Right renal cortex interstitium (tissue), 3 donors: ENCODE data around the gene DGKD. TPM values are rescaled to one million over a fixed set of nuclear protein-coding genes. Genes with fewer than 3 reads are reported as not detected.

Experiments used
- DNase-seq, 3 donors: peaks; one replicate each; pipeline ENCODE4 v3.0.0-alpha.2; 2013; ENCODE audit warnings: low read depth in 3 of 3, low spot score in 2 of 3
- polyA plus RNA-seq, 3 donors: library from polyadenylated mRNA; unstranded; fragments of 120-200 nt; gene quantifications; one replicate each; pipeline ENCODE4 v1.2.1, GENCODE V29; 2013; ENCODE audit not compliant: insufficient read length in 3 of 3

Gene DGKD, protein sequence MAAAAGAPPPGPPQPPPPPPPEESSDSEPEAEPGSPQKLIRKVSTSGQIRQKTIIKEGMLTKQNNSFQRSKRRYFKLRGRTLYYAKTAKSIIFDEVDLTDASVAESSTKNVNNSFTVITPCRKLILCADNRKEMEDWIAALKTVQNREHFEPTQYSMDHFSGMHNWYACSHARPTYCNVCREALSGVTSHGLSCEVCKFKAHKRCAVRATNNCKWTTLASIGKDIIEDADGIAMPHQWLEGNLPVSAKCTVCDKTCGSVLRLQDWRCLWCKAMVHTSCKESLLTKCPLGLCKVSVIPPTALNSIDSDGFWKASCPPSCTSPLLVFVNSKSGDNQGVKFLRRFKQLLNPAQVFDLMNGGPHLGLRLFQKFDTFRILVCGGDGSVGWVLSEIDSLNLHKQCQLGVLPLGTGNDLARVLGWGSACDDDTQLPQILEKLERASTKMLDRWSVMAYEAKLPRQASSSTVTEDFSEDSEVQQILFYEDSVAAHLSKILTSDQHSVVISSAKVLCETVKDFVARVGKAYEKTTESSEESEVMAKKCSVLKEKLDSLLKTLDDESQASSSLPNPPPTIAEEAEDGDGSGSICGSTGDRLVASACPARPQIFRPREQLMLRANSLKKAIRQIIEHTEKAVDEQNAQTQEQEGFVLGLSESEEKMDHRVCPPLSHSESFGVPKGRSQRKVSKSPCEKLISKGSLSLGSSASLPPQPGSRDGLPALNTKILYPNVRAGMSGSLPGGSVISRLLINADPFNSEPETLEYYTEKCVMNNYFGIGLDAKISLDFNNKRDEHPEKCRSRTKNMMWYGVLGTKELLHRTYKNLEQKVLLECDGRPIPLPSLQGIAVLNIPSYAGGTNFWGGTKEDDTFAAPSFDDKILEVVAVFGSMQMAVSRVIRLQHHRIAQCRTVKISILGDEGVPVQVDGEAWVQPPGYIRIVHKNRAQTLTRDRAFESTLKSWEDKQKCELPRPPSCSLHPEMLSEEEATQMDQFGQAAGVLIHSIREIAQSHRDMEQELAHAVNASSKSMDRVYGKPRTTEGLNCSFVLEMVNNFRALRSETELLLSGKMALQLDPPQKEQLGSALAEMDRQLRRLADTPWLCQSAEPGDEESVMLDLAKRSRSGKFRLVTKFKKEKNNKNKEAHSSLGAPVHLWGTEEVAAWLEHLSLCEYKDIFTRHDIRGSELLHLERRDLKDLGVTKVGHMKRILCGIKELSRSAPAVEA
- polyA plus RNA-seq: 10 to 100 TPM; 19.7 to 26.3 (median 24.2) TPM

DNA sequence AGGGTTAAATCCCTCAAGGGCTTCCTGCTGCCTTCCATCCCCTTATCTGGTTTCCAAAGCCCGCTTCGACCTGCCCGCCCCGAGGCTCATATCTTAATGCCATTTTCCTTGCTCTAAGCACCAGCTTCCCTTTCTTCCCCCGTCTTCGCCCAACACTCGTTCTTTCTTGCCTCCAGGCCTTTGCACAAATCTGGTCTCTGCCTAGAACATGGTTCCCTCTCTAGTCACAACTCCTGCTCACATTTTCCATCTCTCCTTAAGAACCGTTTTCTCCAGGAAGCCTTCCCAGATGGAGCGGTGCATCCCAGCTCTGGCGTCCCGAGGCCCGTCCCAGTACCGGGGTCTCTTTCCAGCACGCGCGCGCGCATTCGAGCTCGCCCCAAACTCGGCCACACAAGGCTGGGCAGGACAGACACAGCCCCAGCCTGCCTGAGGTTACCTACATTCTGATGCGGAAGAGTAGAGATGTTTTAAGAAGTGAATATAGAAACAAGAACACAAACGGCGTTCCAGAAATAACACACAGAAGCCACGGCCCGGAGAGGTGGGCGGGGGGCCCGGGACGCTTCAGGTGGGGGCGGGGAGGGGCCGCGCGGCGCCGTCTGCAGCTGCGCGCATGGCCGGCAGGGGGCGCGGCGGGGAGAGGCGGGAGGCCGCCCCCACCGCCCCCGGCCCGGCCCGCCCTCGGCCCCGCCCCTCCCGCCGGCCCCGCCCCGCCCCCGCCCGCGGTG, at the start of gene DGKD:
TSS of gene DGKD (plus strand) at position 726 of the 731 bp plus-strand sequence. CDS start 25 bp downstream, outside the sequence.
- DNase-seq: peak in 1 of 3 donors; percentile 55

DNA sequence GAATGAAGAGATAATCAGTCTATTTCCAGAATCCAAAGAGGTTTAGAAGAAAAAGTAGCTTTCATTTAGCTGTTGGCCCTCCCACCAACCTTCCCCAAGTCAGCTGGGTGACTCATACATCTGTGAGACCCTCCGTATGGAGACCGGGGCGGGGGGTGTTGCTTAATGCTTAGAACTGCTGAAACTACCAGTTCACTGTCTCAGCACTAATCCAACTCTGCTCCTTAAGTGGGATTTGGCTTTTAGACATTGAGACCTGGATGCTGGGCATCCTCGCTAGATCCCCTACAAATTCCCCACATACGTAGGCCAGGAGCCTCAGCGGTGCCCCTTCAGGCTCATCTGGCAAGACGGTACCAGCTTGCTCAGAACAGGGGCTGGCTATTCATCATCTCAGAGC, 46.7 kb upstream of the DGKD start, which contains the start of gene SAG:
TSS of gene SAG (plus strand) at position 252 of the 400 bp plus-strand sequence. CDS start 1,374 bp downstream, outside the sequence.
- DNase-seq: no peak

DNA sequence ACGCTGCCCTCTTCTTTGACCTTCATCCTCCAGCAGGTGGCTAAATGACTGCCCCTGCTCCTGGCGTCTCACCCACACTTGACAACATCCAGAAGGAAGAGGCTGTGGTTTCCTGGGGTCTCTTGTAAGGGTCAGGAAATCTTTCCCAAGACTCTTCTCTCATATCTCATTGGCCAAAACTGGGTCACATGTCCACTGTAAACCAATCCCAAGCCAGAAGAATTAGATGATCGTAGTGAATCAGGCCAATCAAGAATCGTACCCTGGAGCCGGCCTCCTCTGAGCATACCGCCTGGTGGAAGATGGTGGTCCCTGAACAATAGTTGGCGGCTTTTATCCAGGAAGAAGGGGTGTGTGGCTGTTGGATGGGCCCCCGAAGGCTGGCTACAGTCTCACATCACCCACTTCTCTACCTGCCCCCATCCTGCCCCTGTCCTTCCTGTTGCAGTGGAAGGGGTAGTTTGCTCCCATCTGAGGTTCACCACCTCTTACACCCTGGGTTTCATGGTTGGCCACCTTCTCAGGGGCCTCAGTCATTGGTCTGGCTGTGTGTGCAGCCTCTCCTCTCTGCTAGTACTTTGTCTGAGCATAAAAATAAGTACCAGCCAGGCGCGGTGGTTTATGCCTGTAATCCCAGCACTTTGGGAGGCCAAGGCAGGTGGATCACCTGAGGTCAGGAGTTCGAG, 42.9 kb upstream of the DGKD start:
- no peak for DNase-seq

DNA sequence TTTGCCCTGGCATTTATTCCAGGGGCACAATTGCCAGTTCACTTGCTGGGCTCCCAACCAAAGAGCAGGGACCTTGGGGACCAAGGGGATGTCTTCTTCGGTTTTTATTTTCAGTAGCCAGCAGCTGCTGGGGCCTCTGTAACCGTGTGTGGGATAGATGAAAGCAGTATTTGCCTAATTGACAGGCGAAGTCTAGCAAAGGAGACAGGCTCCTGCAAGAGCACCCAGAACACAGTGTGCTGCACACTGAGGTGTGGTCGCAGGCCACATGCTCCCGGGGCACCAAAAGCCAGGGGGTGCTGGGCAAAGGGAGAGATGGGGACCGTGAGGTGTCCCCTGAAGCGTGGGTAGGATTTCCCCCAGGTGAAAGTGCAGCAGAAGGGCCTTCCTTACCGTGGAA, 41.4 kb upstream of the DGKD start:
- DNase-seq: no peak

DNA sequence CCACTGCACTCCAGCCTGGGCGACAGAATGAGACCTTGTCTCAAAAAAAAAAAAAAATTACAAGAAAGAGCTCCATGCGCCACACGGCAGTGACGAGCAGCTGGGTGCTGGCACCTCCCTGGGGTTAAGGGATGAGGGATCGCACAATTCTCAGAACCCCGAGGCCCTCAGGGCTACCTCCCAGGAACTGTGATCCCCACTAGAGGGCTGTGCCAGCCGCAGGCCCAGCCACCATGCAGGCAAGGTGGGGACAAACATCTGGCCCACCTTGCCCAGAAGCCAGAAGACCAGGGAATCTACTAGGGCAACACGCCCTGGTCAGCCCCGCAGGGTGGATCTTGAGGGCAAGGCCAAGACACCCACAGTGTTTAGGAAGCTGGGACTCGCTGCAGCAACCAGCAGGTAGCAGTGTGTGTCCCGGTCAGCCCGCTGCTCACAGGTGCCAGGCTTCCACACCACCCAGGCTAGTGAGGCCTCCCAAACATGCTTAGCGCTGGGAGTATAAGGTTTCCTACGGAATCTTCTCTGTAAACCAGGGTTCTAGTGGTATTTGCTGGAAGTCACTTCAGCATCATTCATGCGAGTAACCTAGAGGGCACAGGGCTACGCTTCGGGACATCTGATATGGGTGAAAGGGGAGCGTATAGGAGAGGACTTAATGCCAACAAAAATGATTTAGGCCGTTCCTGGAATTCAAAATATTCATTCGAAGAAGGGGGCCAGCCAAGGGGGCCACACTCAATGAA, 39.9 kb upstream of the DGKD start:
- no peak for DNase-seq

DNA sequence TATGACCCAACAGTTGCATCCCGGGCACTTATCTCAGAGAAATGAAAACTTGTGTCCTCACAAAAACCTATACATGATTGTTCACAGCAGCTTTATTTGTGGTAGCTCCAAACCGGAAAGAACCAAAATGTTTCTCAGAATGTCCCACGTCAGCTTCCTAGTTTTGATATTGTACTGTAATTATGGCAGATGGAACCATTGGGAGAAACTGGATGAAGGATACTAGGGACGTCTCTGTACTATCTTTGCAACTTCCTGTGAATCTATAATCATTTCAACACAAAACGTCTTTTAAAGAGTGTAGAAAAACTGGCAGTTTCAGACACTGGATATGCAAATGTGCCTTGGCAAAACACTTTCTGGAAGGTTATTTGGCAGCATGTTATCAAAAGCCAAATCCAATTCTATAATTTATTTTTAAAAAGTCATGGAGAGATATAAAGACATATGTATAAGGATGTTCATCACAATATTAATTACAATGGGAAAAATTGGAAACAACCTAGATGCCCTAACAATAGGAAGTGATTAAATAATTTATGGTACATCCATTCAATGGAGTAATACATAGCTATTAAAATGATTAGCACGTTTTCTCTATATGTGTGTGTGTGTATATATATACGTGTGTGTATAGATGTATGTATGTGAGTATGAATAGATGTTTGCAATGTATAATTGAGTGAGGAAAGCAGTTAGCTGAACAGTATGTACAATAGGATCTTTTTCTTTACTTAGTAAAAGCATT, 36.9 kb upstream of the DGKD start:
- no peak for DNase-seq

DNA sequence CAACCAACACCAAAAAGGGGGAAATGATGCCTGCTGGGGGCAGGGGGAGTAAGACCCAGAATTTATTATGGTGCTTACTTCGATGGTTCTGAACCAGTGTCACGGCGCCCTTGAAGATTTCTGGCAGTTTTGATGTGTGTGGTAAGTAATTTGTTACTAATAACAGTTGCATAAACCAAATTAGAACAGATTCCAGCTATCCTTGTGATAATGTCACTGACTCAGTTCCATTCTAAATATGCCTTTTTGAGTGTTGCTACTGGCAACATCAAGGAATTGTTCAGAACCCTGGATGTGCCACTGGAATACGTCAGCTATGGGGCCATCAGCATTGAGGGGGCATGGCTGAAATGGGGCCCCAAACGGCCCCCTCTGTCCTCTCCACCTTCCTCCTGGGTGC, 35.0 kb upstream of the DGKD start:
- DNase-seq: no peak

DNA sequence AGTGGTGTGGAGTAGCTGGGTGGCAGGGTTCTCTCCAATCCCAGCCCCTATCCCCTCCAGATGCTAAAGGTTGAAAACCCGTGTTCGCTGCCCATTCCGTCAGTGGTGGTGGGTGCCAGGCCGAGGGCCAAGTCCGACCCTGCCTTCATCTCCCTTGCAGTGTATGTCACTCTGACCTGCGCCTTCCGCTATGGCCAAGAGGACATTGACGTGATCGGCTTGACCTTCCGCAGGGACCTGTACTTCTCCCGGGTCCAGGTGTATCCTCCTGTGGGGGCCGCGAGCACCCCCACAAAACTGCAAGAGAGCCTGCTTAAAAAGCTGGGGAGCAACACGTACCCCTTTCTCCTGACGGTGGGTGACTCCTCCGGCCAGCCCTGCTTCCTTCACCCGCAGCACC, 33.8 kb upstream of the DGKD start:
- DNase-seq: no peak

DNA sequence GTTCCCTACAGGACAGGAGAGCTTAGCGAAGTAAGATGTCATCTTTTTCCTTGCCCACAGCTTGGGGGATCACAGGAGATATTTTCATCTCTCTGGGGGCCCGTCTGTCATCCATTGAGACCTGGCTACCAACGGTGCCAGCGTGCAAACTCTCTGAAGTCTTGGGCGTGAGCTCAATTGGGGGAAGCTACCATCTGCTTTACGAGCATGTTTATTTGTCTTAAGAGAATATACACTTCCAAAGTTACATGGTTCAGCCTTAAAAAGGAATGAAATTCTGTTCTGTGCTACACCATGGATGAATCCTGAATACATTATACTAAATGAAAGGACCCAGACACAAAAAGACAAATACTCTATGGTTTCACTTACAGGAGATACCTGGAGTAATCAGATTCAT, 33.1 kb upstream of the DGKD start:
- DNase-seq: no peak

DNA sequence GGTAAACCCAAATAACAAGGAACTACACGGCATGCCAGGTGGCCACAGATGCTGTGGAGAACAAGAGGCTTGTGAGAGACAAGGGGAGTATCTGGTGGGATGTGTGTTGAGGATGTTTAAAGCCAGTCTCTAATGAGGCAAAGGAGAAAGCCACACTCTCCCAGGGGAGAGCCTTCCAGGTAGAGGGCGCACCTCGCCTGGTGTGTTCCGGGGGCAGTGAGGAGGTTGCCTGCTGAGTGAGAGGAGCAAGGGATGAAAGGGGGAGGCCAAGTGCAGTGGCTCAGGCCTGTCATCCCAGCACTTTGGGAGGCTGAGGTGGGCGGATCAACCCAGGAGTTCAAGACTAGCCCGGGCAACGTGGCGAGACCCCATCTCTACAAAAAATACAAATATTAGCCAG, 30.4 kb upstream of the DGKD start:
- DNase-seq: no peak

DNA sequence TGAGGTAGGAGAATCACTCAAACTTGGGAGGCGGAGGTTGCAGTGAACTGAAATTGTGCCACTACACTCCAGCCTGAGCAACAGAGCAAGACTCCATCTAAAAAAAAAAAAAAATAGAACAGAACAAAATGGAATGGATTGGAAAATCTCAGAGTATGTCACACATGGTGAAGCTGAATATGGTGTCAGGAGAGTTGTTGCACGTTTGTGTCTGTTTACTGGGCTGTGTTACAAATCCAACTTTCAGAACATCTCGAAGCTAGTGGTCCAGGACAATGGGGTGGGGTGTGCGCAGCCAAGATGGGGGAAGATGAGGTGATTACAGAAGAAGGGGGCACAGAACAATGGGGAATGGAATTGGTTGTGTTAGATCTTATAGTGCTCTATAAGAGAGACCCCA, 29.0 kb upstream of the DGKD start:
- DNase-seq: no peak

DNA sequence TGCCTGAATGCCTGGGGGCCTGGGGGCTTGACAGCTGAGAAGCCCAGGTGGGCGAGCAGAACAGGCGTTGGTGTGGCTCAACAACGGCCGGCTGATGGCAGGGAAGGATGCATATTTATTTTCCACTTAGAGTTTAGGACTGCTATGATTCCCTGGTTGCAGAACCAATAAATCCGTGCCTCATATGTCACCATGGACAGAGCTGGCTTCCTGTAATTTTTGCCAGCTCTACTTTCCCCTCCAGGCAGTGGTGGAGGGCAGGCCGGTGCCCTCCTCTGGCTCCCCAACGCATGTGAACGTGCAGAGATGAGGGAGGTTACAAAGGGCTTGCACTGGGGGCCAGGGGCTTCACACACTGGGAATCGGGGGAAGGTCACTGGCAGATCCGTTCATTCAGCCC, 28.5 kb upstream of the DGKD start:
- no peak for DNase-seq

DNA sequence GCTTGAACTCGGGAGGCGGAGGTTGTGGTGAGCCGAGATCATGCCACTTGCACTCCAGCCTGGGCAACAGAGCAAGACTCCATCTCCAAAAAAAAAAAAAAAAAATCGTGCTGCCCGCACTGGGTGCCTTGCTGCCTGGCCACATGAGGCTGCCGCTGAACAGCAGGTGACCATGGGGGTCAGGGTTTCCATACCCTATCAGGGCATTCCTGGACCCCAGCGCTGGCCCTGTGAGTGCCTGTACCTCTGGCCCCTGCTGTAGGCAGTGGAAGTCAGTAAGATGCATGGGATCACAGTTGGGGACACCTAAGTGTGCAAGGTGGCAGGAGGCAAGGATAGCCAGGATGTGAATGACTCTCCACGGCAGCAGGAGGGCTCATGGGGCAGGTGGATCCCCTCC, 27.8 kb upstream of the DGKD start:
- no peak for DNase-seq

DNA sequence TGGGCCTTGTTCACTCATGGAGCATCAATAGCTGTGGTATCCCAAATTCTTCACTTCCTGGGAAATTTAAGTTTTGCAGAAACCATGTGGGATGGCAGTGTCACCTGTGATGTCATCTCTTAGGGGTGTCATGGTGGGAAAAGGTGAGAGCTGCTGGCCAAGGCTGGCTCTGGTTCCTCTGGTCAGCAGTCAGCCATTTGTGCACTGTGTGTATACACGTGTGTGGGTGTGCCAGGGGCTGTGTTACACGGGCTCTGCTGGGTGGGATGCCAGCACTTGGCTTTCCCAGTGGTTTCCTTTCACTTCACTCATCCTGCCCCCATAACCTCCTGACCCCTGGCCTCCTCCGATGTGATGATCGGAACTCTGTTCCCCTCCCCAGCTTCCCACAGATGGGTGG, 25.4 kb upstream of the DGKD start:
- no peak for DNase-seq

DNA sequence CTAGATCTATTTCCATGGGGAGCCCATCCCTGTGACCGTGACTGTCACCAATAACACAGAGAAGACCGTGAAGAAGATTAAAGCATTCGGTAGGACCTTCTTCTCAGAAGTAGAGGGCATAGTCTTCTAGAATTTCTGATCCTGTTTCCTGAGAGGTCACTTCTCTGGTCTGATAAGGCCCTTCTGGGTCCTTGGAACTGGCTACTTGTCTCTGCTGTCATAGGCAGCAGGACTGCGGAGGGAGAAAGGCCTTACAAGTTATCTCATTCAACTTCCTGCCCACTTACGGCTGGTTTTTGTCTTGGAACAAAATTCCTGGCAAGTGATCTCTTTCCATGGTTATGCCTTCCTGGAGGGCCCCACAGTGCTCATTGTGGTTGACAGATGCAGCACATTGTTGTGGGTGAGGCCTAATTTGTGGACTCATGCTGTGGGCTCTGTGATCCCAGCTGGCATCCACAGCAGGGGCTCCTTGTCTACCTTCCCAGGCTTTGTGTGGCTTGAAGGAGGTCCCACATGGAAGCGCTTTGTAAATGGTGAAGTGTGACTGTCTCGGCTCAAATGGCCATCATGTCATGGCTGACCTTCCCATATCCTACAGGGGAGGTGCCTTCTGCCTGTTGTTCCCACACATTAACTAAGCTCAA, 24.7 kb upstream of the DGKD start:
- DNase-seq: no peak

DNA sequence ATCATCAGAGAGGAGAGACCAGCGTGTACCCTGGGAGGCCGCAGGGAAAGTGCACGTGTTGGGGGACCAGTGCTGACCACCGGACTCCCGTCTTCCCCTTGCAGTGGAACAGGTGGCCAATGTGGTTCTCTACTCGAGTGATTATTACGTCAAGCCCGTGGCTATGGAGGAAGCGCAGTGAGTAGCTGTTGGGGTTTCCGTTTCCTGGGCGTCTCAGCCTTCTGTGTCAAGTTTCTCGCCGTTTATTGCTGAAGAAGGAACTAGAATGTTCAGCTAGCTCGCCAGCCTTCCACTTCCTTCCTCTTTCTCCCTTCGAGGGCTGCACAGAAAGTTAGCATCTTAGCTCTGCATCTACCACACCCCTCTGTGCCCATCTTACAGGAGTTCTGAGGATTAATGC, 22.8 kb upstream of the DGKD start:
- DNase-seq: no peak

DNA sequence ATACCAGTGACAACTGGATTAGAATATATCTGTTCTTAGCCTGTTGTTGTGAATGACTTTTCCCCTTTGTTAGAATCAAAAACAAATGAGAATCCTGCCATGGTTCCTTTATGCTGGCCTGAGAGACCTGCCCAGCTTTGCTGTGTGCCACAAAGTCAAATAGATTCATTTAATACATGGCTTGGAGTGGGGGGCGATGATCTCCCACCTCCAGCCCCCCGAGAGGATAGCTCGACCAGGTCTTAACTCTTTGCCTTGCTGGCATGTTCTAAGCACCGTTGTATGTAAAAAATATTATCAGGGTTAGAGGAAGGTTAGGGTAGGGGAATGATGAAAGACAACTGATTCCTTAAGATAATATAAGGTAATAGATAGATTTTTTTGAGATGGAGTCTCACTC, 22.2 kb upstream of the DGKD start:
- no peak for DNase-seq

DNA sequence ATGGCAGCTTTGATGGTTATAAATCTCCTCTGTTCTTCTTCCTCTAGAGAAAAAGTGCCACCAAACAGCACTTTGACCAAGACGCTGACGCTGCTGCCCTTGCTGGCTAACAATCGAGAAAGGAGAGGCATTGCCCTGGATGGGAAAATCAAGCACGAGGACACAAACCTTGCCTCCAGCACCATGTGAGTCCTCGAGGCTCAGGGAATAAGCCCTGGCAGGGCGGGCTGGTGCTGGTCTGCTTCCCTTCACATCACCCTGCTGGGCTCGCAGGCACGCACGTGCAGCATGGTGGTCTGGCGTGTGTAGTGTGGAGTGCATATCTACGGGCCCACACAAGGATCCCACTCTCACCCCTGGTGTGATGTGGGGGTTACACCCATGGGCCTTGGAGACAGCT, 19.4 kb upstream of the DGKD start:
- no peak for DNase-seq
